GM21447 (cell line): ENCODE data around the gene SLC27A1.
A peak's percentile ranks its signal among the peaks of the same experiment; 100 is the strongest.
"Not testable (repeated sequence)": the region's sequence is repeated elsewhere in the genome, so short reads cannot be mapped to it uniquely, and the experiment has no call there.

ENCODE experiments used
- ATAC-seq: cut with Tn5 transposase; IDR thresholded peaks from one replicate; pipeline ENCODE4 v1.9.1; 2021; ENCODE audit not compliant: unreplicated experiment

SLC27A1 gene

GRCh38 chr19:17456127-17456526 is 14.2 kb upstream of the SLC27A1 start:
- no peak for ATAC-seq

DNA sequence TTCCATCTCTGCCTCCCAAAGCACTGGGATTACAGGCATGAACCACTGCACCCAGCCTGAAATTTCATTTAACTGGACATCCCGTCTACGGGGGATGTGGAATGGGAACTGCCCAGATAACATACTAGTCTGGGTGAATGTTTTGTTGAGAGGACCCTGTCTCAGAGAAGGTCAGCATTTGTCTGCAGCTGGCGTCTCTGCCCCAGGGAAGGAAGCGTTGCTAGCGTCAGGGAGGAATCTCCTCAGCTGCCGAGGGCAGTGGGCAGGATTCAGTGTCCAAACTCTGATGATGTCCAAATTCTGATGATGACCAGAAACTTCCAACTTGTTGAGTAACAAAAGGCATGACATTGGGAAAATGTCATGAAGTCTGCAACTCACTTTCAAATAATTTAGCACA is 12.7 kb upstream of the SLC27A1 start:
- no peak for ATAC-seq

GRCh38 chr19:17458970-17459369 is 11.4 kb upstream of the SLC27A1 start:
- no peak for ATAC-seq

DNA sequence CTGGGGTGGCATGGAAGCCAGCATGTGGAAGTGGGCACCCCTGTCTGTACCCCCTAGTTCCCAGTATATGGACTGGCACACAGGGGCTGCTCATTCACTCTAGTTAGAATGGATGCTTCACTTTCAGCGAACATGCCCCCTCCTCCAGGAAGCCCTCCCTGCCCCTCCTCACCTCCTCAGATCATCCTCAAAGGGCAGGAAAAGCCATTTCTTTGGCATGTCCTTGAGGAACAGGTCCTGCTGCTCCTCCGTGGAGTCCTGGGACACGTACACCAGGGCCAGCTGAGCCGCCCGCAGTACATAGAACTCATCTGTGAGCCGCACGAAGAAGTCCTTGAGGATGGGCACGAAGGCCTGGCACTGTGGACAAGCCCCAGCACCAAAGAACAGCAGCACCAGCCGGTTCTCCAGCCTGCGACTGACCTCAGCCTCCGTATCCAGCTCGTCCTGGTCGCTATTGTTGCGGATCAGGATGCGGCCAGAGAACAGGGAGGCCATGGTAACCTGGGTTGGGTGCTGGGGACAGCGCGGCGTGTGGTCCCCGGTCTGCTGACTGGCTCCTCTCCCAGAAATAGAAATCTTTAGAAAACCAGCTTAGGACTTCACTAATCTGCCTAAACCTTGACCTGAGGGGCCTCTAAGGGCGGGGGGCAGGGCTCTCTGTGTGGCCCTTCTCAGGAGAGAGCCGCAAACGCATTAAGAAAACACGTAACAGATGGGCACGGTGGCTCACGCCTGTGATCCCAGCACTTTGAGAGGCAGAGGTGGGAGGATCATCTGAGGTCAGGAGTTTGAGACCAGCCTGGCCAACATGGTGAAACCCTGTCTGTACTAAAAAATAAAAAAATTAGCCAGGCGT is 9.7 kb upstream of the SLC27A1 start, which contains the start of gene NXNL1:
Gene NXNL1, minus strand, starts transcription at position 555 of the 859 bp plus-strand sequence. Its CDS starts 57 bp downstream, at position 498.
- no peak for ATAC-seq

DNA sequence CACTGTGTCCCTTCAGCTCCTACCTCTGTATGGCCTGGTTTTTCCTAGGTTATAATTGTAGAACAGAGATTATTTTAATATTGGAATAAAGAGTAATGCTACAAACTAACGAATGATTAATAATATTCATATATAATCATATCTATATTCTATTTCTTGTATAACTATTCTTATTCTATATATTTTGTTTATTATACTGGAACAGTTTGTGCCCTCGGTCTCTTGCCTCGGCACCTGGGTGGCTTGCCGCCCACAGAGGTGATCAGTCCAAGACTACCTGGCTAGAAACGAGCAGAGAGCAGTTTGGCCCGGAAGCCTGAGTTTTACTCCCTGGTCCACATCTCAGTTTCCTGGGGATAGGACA is 3.9 kb upstream of the SLC27A1 start:
- no peak for ATAC-seq

DNA sequence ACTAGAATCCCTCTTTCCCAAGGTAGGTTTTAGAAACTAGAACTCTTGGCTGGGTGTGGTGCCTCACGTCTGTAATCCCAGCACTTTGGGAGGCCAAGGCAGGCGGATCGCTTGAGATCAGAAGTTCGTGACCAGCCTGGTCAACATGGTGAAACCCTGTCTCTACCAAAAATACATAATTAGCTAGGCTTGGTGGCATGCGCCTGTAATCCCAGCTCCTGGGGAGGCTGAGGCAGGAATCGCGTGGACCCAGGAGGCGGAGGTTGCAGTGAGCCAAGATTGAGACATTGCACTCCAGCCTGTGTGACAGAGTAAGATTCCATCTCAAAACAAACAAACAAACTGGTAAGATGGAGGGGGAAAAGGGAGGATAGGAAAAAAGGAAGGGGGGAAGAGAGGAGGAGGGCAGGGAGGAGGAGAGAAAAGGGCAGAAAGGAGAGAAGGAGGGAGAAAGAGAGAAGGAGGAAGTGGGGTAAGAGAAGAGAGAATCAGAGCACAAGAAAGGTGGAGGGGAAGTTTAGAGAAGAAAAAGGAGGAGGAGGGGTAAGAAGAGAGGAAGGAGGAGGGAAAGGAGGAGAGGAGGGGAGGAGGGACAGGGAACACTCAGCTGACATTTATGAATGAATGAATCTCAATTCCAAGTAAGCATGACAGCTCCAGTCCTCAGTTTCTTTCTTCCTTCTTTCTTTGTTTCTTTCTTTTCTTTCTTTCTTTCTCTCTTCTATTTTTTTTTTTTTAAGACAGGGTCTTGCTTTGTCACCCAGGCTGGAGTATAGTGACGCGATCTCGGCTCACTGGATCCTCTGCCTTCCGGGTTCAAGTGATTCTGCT is 2.6 kb upstream of the SLC27A1 start:
- ATAC-seq: no peak

GRCh38 chr19:17468302-17469091 is 1.8 kb upstream of the SLC27A1 start:
- ATAC-seq: no peak

GRCh38 chr19:17469092-17469480 is 1.2 kb upstream of the SLC27A1 start:
- no peak for ATAC-seq

DNA sequence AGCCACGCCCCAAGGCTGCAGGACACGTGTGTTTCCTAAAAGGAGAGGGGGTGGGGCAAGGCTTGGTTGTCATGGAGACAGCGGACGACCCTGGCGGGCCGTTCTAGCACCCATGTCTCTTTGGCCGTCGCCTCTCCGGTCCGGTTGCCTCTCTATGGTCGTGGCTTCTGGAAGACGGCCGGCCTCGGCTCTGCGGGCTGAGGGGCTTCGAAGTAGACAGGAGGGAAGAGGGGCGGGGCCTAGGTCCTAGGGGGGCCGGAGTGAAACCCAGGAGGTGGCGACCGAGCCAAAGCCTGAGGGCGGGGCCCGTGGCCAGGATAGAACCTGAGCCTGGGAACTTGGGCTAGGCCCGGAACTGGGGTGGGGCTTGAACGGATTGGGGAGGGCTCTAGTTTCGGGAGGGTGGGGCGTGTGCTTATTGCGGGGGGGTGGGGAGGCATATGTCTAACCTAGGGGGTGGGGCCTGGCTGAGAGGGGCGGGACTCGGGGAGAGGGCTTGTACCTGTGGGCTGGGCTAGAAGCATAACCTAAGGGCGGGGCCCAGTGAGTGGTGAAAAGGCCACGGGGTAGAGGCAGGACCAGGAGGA is 750 bp upstream of the SLC27A1 start:
- ATAC-seq: peak; percentile 53

GRCh38 chr19:17471410-17472125 is 1.2 kb downstream of the SLC27A1 start:
- ATAC-seq: no peak

DNA sequence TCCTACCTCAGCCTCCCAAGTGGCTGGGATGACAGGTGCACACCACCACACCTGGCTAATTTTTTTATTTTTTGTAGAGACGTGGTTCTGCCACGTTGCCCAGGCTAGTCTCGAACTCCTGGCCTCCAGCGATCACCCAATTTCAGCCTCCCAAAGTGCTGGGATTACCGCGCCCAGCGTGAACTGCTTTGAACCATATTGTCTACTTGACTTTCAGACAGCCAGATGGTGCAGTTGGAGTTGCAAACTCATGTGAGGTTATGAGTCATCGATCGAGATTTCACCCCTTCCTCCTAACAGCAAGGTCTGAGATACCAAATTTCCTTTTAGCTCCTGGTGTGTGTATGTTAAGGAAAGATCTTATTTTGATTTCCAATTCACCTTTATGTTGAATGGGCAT is 2.7 kb downstream of the SLC27A1 start:
- ATAC-seq: no peak

GRCh38 chr19:17475011-17475540 is 4.8 kb downstream of the SLC27A1 start:
- ATAC-seq: not testable (repeated sequence)

DNA sequence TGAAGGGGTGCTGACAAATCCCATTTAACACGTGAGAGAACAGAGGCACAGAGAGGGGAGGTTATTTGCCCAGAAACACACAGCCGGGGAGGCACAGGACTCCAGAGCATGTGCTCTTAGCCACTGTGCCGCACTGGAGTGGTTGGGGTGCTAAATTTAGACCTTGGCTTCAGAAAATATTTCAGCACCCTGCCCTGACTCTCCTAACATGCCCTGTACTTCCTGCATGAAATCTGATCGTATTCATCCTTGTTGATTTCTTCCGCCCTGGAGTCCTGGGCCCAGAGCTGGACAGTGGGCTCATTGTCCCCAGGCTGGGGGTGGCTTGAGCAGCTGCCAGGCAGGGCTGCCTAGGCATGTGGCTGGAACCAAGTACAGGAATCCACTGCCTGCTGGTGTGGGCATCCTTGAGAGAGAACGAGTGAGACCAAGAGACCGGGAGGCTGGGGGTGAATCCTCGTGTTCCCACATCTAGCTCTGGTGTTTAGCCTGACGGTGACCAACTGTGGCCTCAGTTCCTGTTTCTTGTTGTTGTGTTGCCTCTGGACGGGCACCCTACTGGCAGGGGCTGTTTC is 5.3 kb downstream of the SLC27A1 start:
- ATAC-seq: no peak

DNA sequence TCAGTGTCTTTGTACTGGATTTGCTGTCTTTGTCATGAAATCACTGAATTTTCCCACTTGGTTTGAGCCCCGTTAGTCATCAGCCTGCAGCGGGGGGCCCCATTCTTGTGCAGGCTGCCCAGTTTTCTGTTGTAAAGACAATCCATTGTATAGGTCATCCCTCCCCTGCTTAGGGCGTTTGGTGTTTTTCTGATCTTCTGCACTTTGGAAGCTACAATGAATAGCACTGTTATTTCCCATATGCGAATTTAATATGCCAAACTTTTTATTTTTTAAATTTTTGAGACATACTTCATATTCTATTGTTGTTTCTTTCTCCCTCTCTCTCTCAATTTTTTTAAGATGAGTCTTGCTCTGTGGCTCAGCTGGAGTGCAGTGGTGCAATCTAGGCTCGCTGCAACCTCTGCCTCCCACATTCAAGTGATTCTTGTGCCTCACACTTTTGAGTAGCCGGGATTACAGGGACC is 9.0 kb downstream of the SLC27A1 start:
- no peak for ATAC-seq

DNA sequence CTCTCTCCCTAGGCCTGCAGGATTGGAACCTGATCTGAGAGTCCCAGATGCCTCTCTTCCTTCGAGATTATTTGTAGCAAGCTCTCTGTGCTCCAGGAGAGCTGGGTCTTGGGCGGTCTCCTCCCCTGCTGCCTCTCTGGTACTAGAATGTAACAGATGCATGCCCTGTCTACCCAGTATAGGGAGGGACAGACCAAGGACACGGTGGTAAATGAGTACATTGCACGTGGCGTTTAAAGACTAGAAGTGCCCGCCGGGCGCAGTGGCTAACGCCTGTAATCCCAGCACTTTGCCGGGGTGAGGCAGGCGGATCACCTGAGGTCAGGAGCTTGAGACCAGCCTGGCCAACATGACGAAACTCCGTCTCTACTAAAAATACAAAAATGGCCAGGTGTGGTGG is 11.7 kb downstream of the SLC27A1 start:
- no peak for ATAC-seq

GRCh38 chr19:17482877-17483604 is 12.7 kb downstream of the SLC27A1 start:
- no peak for ATAC-seq

- no peak for ATAC-seq
These were observed 13.3 kb downstream of the SLC27A1 start for GRCh38 chr19:17483605-17484002.

- no peak for ATAC-seq
These were observed 14.3 kb downstream of the SLC27A1 start for GRCh38 chr19:17484520-17485185.
